Urinary bladder (tissue), 4 donors: ENCODE measurements around the gene PGC. TPM values are rescaled to one million over a fixed set of nuclear protein-coding genes. Genes with fewer than 3 reads are reported as not detected.

Experiments used
- DNase-seq: peaks from one replicate; pipeline ENCODE4 v3.0.0-alpha.2; 2015; ENCODE audit errors: extremely low spot score
- H3K27ac ChIP-seq: one replicate; pipeline ENCODE4 v1.5.1; 2013; ENCODE audit warnings: low read depth, mild to moderate bottlenecking, moderate library complexity
- H3K36me3 ChIP-seq: one replicate; pipeline ENCODE4 v1.6.1; 2013; ENCODE audit warnings: mild to moderate bottlenecking, moderate library complexity; ENCODE audit not compliant: insufficient read depth
- H3K4me1 ChIP-seq: one replicate; pipeline ENCODE4 v1.6.1; 2013; ENCODE audit warnings: mild to moderate bottlenecking, moderate library complexity; ENCODE audit not compliant: insufficient read depth
- H3K4me3 ChIP-seq: one replicate; pipeline ENCODE4 v1.5.1; 2013; ENCODE audit warnings: low read depth, low read length
- WGBS: extraction: QIAGEN DNeasy Blood & Tissue Kit; methylation state at CpG from one replicate; pipeline ENCODE4 v1.1.7; 2013; 5-methylcytosine and 5-hydroxymethylcytosine counted together
- polyA plus RNA-seq: library from polyadenylated mRNA; stranded (reverse); fragments of 200-250 nt; gene quantifications from one replicate; pipeline ENCODE4 v1.2.3, GENCODE V29; 2013
- total RNA-seq: library from RNA; depleted of rRNA; stranded (reverse); fragments of >200 nt; gene quantifications from one replicate; pipeline ENCODE4 v1.2.3, GENCODE V29; 2014
- donor health status: healthy with polysubstance abuse.
- donor health status: healthy.

PGC gene
- total and polyA plus RNA-seq, 2 donors, result not detected

- no peak overlapping the region for H3K27ac ChIP-seq
- no peaks in the 10 kb centered on the region for H3K36me3 ChIP-seq
- H3K4me3 ChIP-seq, result no peak overlapping the region
- no peaks in the 10 kb centered on the region for H3K4me1 ChIP-seq
- 33% methylated on average over 3 of the region's 3 CpGs for WGBS
- no peak for DNase-seq
Measured at GRCh38 chr6:41748542-41748941, 1.3 kb upstream of the PGC start.

GRCh38 chr6:41748102-41748477 is 893 bp upstream of the PGC start:
- H3K27ac ChIP-seq, result no peak overlapping the region

GRCh38 chr6:41746107-41746506 is 1.1 kb downstream of the PGC start:
- Histone ChIP-seq H3K27ac (no peak overlapping the region), H3K4me3 (no peak overlapping the region), H3K4me1 (no peaks in the 10 kb centered on the region), H3K36me3 (no peaks in the 10 kb centered on the region)
- DNase-seq, result no peak
- 92% methylated on average over 10 of the region's 10 CpGs for WGBS

More at GRCh38 chr6:41748102-41748477, 893 bp upstream of the PGC start:
- Histone ChIP-seq H3K36me3 (no peaks in the 10 kb centered on the region), H3K4me1 (no peaks in the 10 kb centered on the region), H3K4me3 (no peak overlapping the region)
- DNase-seq, result no peak
- WGBS, result 94% methylated on average over 6 of the region's 6 CpGs

- Histone ChIP-seq H3K4me1 (no peaks in the 10 kb centered on the region), H3K27ac (no peak overlapping the region), H3K4me3 (no peak overlapping the region), H3K36me3 (no peaks in the 10 kb centered on the region)
- WGBS, result 87% methylated on average over 7 of the region's 7 CpGs
- DNase-seq, result no peak
Measured at GRCh38 chr6:41744236-41744787, 2.9 kb downstream of the PGC start.

GRCh38 chr6:41743406-41744235 is 3.6 kb downstream of the PGC start:
- DNase-seq, result no peak
- Histone ChIP-seq H3K36me3 (no peaks in the 10 kb centered on the region), H3K4me3 (no peak overlapping the region), H3K27ac (no peak overlapping the region), H3K4me1 (no peaks in the 10 kb centered on the region)
- 88% methylated on average over 6 of the region's 6 CpGs for WGBS

DNA sequence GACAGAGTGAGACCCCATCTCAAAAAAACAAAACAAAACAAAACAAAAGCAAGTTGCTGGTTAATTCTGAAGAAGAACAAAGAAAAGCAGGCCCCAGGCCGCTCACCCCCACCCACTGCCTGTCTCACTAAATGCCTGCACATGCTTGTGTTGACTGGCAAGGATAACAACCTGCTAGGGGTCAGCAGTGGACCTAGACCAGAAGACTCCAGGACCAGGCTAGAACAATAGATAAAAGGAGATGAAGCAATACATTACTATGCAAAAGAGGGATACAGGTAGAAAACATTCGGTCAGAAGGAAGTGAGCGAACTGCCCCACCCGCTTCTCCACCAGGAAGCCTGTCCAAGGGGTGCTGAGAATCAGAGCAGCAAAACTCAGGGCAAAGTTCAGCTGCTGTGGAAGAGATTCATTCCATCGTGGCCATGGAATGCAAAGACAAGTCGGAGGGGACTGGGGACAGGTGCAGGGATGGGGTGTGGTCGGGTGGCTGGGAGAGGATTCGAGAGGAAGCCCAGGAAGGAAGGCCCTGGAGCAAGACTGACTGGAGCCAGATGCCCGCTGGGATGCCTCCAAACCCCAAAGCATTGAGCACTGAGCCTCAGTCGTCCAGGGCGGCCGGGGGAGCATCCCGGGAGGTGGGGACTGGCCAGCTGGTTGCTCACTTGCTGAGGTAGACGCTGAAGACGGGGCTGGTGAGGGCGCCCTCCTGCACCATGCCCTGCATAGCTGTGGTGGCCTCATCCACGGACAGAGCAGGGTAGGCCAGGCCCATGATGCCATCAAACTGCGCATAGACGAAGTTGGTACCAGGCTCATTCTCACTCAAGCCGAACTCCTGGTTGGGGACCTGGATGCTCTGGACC is 5.3 kb downstream of the PGC start:
- no peak for DNase-seq
- Histone ChIP-seq H3K4me1 (no peaks in the 10 kb centered on the region), H3K4me3 (no peak overlapping the region), H3K36me3 (no peaks in the 10 kb centered on the region), H3K27ac (no peak overlapping the region)
- 87% methylated on average over 20 of the region's 20 CpGs for WGBS

GRCh38 chr6:41740366-41741162 is 6.6 kb downstream of the PGC start:
- Histone ChIP-seq H3K4me3 (no peak overlapping the region), H3K36me3 (no peaks in the 10 kb centered on the region), H3K4me1 (no peaks in the 10 kb centered on the region), H3K27ac (no peak overlapping the region)
- 77% methylated on average over 13 of the region's 13 CpGs for WGBS
- no peak for DNase-seq

- 66% methylated on average over 4 of the region's 4 CpGs for WGBS
- Histone ChIP-seq H3K36me3 (no peaks in the 10 kb centered on the region), H3K4me1 (no peaks in the 10 kb centered on the region), H3K27ac (no peak overlapping the region), H3K4me3 (no peak overlapping the region)
- no peak for DNase-seq
Measured at GRCh38 chr6:41739041-41739440, 8.2 kb downstream of the PGC start.

DNA sequence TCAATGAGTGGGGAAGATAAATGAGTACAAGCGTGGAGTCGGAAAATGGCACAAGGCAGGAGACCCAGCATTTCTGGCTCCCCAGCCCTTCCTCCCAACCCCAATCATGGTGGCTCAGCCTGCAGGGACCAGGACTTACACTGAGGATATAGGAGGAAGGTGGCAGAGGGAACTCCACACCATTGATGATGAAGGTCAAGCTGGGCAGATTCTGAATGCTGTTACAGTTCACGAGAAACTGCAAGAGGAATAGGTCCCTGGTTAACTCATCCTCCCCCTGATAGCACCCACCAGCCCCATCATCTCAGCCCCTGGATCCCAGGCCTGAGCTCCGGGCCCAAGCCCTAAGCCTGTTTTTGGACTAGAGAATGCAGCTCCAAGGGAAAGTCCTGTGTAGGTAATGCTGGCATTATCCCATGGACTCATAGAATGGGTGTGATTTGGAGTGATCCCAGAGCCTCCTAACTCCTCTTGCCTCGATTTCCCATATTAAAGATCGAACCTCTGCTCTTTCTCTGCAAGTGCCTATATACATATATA is 9.5 kb downstream of the PGC start:
- 84% methylated on average over 6 of the region's 6 CpGs for WGBS
- no peak overlapping the region for H3K4me3 ChIP-seq
- H3K4me1 ChIP-seq, result peaks cover 2% of the 10 kb centered on the region
- H3K27ac ChIP-seq, result no peak overlapping the region
- H3K36me3 ChIP-seq, result no peaks in the 10 kb centered on the region
- DNase-seq, result no peak

DNA sequence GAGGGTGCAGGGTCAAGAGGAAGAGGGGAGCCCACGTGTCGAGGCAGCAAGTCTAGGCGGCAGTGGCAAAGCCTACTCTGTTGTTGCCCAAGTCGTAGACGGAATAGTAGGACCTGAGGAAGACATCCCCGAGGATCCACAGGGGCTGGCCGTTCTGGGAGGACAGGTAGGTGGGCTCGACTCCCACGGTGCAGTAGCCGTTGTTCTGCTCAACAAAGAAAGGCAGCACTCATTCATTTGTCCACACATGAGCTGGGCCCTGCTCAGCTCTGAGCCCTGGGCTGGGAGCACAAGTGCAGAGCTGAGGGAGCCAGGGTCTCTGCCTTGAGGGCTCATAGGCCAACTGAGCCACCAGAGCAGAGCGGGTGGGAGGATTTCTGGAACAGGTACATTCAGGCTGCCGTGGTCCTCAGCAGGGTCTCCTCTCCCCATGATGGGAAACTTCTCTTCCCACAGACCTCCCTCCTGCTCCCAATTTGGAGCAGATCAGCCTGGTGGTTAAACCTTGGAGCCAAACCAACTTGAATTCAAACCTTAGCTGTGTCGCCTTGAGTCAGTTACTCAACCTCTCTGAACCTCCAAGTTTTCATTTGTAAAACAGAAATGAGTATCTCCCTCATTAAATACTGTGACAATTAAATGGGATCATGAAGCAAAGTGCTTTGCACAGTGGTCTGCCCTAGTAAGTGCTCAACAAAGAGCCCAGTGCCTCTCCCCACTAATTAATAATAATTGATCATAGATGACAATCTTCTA is 10.2 kb downstream of the PGC start:
- WGBS, result 89% methylated on average over 13 of the region's 13 CpGs
- H3K27ac ChIP-seq, result no peak overlapping the region
- no peaks in the 10 kb centered on the region for H3K36me3 ChIP-seq
- no peak overlapping the region for H3K4me3 ChIP-seq
- DNase-seq, result no peak
- H3K4me1 ChIP-seq, result peaks cover 2% of the 10 kb centered on the region

DNA sequence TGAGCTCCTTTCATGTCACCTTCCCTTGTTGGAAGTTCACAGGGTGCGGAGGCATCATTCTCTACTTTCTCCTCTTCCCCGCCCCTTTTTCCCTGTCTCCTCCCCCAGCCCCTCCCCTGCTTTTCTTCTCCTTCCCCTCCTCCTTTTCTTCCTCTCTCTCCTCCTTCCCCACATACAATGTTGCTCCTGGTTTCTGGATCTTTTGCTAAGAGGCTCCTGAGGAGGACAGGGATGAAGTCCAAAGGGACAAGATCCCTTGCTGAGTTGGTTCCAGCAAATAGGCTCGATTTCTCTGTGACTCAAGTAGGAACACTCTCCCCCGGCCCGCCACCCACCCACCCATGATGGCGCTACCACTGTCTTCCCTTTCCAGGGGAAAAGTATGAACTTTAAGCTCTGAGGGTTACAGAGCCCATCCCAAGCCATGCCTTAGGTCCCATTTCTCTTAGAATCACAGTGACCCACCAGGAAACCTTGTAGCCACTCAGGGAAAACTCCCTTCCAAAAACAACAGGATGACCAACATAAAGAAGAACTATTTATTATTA is 10.9 kb downstream of the PGC start:
- Histone ChIP-seq H3K4me3 (no peak overlapping the region), H3K27ac (no peak overlapping the region), H3K4me1 (peaks cover 2% of the 10 kb centered on the region), H3K36me3 (no peaks in the 10 kb centered on the region)
- WGBS, result 76% methylated on average over 6 of the region's 6 CpGs
- no peak for DNase-seq

GRCh38 chr6:41735427-41736185 is 11.6 kb downstream of the PGC start, which contains the start of gene TFEB:
TSS of gene TFEB (minus strand) at chr6:41735608. CDS start at chr6:41691213, 44,395 bp downstream.
- peak within 1 kb of the TSS; percentile 97 for H3K27ac ChIP-seq
- 7% methylated on average over 50 of the region's 50 CpGs for WGBS
- peak; percentile 83 for DNase-seq
- H3K4me1 ChIP-seq, result peaks cover 2% of the 10 kb centered on the region
- no peaks in the 10 kb centered on the region for H3K36me3 ChIP-seq
- peak within 1 kb of the TSS; percentile 88 for H3K4me3 ChIP-seq
